ENCODE measurements around the gene DYNC1LI2.

DNA sequence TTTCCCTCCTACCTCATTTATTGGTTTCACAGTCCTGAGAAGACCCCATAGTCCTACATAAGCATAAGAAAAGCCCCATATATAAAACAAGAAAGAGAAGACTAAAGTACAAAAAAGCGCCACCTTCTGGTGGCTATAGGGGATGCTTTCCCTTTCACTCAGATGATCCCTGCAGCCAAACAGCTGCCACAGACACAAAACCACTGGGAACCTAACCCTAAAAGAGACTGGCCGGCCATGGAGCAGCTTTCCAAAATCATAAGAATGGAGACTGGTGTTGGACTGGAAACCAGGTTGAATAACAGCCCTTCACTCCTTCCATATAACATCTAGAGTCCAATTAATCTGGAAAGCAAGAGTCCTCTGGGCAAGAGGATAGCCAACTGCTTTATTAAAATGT, 11.4 kb downstream of the DYNC1LI2 start:
- TF ChIP-seq, protein P1, sequence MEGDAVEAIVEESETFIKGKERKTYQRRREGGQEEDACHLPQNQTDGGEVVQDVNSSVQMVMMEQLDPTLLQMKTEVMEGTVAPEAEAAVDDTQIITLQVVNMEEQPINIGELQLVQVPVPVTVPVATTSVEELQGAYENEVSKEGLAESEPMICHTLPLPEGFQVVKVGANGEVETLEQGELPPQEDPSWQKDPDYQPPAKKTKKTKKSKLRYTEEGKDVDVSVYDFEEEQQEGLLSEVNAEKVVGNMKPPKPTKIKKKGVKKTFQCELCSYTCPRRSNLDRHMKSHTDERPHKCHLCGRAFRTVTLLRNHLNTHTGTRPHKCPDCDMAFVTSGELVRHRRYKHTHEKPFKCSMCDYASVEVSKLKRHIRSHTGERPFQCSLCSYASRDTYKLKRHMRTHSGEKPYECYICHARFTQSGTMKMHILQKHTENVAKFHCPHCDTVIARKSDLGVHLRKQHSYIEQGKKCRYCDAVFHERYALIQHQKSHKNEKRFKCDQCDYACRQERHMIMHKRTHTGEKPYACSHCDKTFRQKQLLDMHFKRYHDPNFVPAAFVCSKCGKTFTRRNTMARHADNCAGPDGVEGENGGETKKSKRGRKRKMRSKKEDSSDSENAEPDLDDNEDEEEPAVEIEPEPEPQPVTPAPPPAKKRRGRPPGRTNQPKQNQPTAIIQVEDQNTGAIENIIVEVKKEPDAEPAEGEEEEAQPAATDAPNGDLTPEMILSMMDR (IDR thresholded peaks at IDR 0.05): peak; percentile 82
- no peak for TF ChIP-seq EZH2phosphoT487 (IDR thresholded peaks at IDR 0.05)
